Measurements from ENCODE around the gene PRSS2.

DNA sequence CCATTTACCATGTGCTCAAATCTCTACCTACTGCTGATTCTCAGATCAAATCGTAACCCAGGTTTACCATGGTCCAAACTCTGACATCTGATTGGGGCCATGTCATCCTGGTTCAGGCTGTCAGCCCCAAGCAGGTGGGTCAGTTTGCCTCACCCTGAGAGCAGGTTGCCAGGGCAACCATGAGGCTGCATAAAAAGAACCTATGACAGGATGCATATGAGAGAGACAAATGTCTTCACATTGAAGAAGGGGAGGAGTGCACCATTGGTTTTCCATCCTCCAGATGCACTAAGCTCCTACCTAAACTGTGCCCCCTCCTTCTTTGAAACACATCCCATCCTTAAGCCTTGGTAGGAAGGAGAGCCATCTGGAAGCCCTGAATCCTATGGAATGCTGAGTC is 11.3 kb upstream of the PRSS2 start:
- TF ChIP-seq CTCF (conservative IDR thresholded peaks at IDR 0.05; ENCODE audit: low read depth, low read length) = no peak
- no peak for TF ChIP-seq EZH2 (IDR thresholded peaks at IDR 0.05; ENCODE audit: low read length, unreplicated experiment)
- no peak for TF ChIP-seq EZH2phosphoT487 (IDR thresholded peaks at IDR 0.05; ENCODE audit: borderline replicate concordance, low read length)
